Measurements from ENCODE around the gene RB1.

GRCh38 chr13:48528720-48529119 lies 225.2 kb downstream of the RB1 start:
- TF ChIP-seq ELF4 (CRISPR knock-in tag; IDR thresholded peaks at IDR 0.05; ENCODE audit: low read depth) = no peak
- TF ChIP-seq, protein P1, sequence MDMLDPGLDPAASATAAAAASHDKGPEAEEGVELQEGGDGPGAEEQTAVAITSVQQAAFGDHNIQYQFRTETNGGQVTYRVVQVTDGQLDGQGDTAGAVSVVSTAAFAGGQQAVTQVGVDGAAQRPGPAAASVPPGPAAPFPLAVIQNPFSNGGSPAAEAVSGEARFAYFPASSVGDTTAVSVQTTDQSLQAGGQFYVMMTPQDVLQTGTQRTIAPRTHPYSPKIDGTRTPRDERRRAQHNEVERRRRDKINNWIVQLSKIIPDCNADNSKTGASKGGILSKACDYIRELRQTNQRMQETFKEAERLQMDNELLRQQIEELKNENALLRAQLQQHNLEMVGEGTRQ (CRISPR knock-in tag; IDR thresholded peaks at IDR 0.05) = no peak
- TF ChIP-seq ZNF512 (CRISPR knock-in tag; IDR thresholded peaks at IDR 0.05; ENCODE audit: borderline replicate concordance) = no peak
- TF ChIP-seq, protein P2, sequence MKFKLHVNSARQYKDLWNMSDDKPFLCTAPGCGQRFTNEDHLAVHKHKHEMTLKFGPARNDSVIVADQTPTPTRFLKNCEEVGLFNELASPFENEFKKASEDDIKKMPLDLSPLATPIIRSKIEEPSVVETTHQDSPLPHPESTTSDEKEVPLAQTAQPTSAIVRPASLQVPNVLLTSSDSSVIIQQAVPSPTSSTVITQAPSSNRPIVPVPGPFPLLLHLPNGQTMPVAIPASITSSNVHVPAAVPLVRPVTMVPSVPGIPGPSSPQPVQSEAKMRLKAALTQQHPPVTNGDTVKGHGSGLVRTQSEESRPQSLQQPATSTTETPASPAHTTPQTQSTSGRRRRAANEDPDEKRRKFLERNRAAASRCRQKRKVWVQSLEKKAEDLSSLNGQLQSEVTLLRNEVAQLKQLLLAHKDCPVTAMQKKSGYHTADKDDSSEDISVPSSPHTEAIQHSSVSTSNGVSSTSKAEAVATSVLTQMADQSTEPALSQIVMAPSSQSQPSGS (CRISPR knock-in tag; IDR thresholded peaks at IDR 0.05; ENCODE audit: borderline replicate concordance, low read depth) = no peak
- TF ChIP-seq, protein P3, sequence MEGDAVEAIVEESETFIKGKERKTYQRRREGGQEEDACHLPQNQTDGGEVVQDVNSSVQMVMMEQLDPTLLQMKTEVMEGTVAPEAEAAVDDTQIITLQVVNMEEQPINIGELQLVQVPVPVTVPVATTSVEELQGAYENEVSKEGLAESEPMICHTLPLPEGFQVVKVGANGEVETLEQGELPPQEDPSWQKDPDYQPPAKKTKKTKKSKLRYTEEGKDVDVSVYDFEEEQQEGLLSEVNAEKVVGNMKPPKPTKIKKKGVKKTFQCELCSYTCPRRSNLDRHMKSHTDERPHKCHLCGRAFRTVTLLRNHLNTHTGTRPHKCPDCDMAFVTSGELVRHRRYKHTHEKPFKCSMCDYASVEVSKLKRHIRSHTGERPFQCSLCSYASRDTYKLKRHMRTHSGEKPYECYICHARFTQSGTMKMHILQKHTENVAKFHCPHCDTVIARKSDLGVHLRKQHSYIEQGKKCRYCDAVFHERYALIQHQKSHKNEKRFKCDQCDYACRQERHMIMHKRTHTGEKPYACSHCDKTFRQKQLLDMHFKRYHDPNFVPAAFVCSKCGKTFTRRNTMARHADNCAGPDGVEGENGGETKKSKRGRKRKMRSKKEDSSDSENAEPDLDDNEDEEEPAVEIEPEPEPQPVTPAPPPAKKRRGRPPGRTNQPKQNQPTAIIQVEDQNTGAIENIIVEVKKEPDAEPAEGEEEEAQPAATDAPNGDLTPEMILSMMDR (IDR thresholded peaks at IDR 0.05) = no peak
- TF ChIP-seq SP1 (CRISPR knock-in tag; conservative IDR thresholded peaks at IDR 0.05) = no peak
